Neuronal stem cell (in vitro differentiated cells): ENCODE measurements around the gene HLA-DQA1.
A peak's percentile ranks its signal among the peaks of the same experiment; 100 is the strongest.

Experiments
- DNase-seq: peaks from one replicate; pipeline ENCODE4 v3.0.0-alpha.2; 2013; ENCODE audit warnings: low spot score
- H2AFZ ChIP-seq: one replicate; pipeline ENCODE4 v1.6.1; 2013; ENCODE audit warnings: mild to moderate bottlenecking, low read length, inconsistent platforms
- H2AK5ac ChIP-seq: 2 replicates; pipeline ENCODE4 v1.6.1; 2013; ENCODE audit warnings: low read depth, mild to moderate bottlenecking, inconsistent platforms, low read length, moderate library complexity, mixed read lengths
- H2BK120ac ChIP-seq: 2 replicates; pipeline ENCODE4 v1.6.1; 2013; ENCODE audit warnings: low read depth, mild to moderate bottlenecking, inconsistent platforms, low read length, moderate library complexity, mixed read lengths
- H2BK12ac ChIP-seq: one replicate; pipeline ENCODE4 v1.6.1; 2013; ENCODE audit warnings: low read length, inconsistent platforms
- H2BK15ac ChIP-seq: 2 replicates; pipeline ENCODE4 v1.6.1; 2013; ENCODE audit warnings: mild to moderate bottlenecking, low read length, inconsistent platforms, mixed read lengths
- H2BK5ac ChIP-seq: one replicate; pipeline ENCODE4 v1.6.1; 2013; ENCODE audit warnings: inconsistent platforms, mild to moderate bottlenecking, low read length, moderate library complexity
- H3K14ac ChIP-seq: one replicate; pipeline ENCODE4 v1.6.1; 2013; ENCODE audit warnings: low read length, inconsistent platforms
- H3K18ac ChIP-seq: 2 replicates; pipeline ENCODE4 v1.6.1; 2013; ENCODE audit warnings: low read length, inconsistent platforms
- H3K23ac ChIP-seq: 2 replicates; pipeline ENCODE4 v1.6.1; 2013; ENCODE audit warnings: low read depth, mild to moderate bottlenecking, mixed read lengths, low read length, inconsistent platforms; ENCODE audit not compliant: poor library complexity
- H3K27ac ChIP-seq: replicated peaks from 3 replicates; pipeline ENCODE4 v1.5.1; 2013; ENCODE audit warnings: low read length, inconsistent platforms
- H3K27me3 ChIP-seq, 3 experiments: 2 replicates each; pipeline ENCODE4 v1.6.1; 2013; ENCODE audit warnings: low read length in 3 of 3, mild to moderate bottlenecking in 2 of 3, inconsistent platforms in 1 of 3, low read depth in 1 of 3, mixed read lengths in 1 of 3, moderate library complexity in 1 of 3; ENCODE audit not compliant: control insufficient read depth in 3 of 3, insufficient read depth in 3 of 3
- H3K36me3 ChIP-seq, 2 donors: replicated peaks in 1 of 2; 2 replicates each; pipeline ENCODE4 v1.6.1; 2013; ENCODE audit warnings: low read length in 2 of 2; ENCODE audit not compliant: control insufficient read depth in 2 of 2, insufficient read depth in 2 of 2
- H3K4ac ChIP-seq: 2 replicates; pipeline ENCODE4 v1.6.1; 2013; ENCODE audit warnings: inconsistent platforms, mild to moderate bottlenecking, low read length, moderate library complexity
- H3K4me1 ChIP-seq, 2 donors: 1 replicate in 1 of 2; 2 replicates in 1 of 2; pipeline ENCODE4 v1.6.1; 2013; ENCODE audit warnings: low read length in 2 of 2, low read depth in 1 of 2; ENCODE audit not compliant: control insufficient read depth in 2 of 2, insufficient read depth in 1 of 2
- H3K4me2 ChIP-seq: one replicate; pipeline ENCODE4 v1.6.1; 2013; ENCODE audit warnings: mild to moderate bottlenecking, low read length, inconsistent platforms; ENCODE audit not compliant: insufficient read depth, poor library complexity, severe bottlenecking
- H3K4me3 ChIP-seq, 2 donors: 2 replicates each; pipeline ENCODE4 v1.5.1; 2013; ENCODE audit warnings: low read length in 2 of 2, mild to moderate bottlenecking in 2 of 2, inconsistent platforms in 1 of 2, moderate library complexity in 1 of 2
- H3K79me1 ChIP-seq: one replicate; pipeline ENCODE4 v1.6.1; 2013; ENCODE audit warnings: low read depth, mild to moderate bottlenecking, inconsistent platforms, low read length, moderate library complexity
- H3K9ac ChIP-seq: one replicate; pipeline ENCODE4 v1.6.1; 2013; ENCODE audit warnings: mild to moderate bottlenecking, low read depth, low read length, inconsistent platforms; ENCODE audit not compliant: poor library complexity
- H3K9me3 ChIP-seq, 2 donors: replicated peaks in 1 of 2; 2 replicates each; pipeline versions ENCODE3 to v1.6.1; 2013; ENCODE audit warnings: low read length in 2 of 2, mild to moderate bottlenecking in 2 of 2, inconsistent platforms in 1 of 2, low read depth in 1 of 2, mixed read lengths in 1 of 2, moderate library complexity in 1 of 2; ENCODE audit not compliant: control insufficient read depth in 2 of 2, insufficient read depth in 1 of 2
- H4K8ac ChIP-seq: one replicate; pipeline ENCODE4 v1.6.1; 2013; ENCODE audit warnings: low read depth, mild to moderate bottlenecking, inconsistent platforms, low read length, moderate library complexity
- H4K91ac ChIP-seq: one replicate; pipeline ENCODE4 v1.6.1; 2013; ENCODE audit warnings: low read length, low read depth, mild to moderate bottlenecking, inconsistent platforms; ENCODE audit not compliant: poor library complexity
- WGBS, 2 donors: extraction: QIAGEN DNeasy Blood & Tissue Kit; methylation state at CpG; one replicate each; pipeline ENCODE4 v1.1.7; 2013; ENCODE audit warnings: missing lambda C conversion rate in 2 of 2, mixed read lengths in 1 of 2; ENCODE audit not compliant: insufficient read length in 2 of 2, insufficient replicate concordance in 1 of 2; ENCODE audit errors: extremely low coverage in 2 of 2; 5-methylcytosine and 5-hydroxymethylcytosine counted together

Gene HLA-DQA1

DNA sequence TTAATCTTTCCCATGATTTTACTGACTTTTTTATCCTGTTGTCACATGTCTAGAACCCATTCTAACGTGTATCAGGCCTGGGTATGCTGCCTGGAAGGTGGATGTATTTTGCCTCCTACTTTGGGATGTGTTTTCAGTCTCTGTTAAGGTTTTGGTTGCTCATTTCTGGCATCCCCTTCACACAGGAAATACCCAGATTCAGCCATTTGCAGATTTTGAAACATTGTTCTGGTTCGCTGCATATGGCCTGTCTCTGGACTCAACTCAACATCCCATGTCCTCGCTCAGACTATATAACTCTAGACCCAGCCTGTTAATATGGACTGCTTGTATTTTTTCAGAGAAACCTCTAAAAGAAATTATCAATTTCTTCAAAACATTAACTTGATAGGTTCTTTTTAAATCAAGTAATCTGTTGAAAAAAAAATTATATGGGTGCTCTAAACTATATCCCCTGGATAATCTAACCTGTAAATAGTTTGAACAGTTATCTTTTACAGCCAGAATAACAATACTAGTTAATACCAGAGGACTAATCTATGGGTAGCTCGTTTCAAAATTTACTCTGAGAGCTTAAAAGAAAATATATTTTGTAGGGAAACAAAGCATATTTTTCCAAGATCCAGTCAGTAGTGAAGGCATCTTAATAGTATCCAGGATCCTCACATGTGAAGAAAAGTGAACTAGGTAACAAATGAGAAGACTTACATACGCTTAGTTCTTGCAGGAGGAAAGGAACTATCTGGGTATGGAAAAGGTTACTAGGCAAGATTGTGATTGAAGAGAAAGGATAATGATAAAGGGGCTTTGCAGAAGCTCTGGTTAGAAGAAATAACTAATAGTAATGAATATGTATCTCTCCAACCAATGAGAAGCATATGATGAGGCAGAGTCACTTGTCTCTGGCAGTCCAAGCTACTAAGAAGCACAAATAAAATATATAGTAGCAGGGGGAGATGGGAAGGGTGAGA lies 52.6 kb downstream of the HLA-DQA1 start:
- WGBS, 2 donors = no CpG with 5 or more reads among the region's 5 CpGs

DNA sequence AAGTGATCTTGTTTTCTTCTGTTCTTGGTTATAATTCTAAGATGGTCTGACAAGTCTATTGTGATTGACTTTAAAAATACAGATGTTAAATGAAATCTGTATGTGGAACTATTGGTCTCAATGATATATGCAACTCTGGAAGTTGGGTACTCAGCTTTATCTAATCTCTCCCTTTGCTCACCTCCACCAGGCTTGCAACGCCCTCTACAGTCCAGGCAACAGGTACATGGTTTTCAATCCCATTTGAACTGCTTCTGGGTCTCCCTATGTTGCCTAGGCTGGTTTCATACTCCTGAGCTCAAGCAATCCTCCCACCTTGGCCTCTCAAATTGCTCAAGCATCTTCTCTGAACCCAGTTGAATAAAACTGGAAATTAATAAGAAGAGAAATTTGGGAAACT lies 54.8 kb downstream of the HLA-DQA1 start:
- H3K9me3 ChIP-seq = no peaks in the 10 kb centered on the region
- H3K4me3 ChIP-seq = no peak overlapping the region
- no peak overlapping the region for H3K27ac ChIP-seq
- no peak overlapping the region for H3K14ac ChIP-seq
- H3K79me1 ChIP-seq = no peaks in the 10 kb centered on the region
- H3K27me3 ChIP-seq = no peaks in the 10 kb centered on the region
- H2BK5ac ChIP-seq = no peak overlapping the region
- H3K4me1 ChIP-seq = no peaks in the 10 kb centered on the region
- no peak overlapping the region for H2AFZ ChIP-seq
- H3K18ac ChIP-seq = no peak overlapping the region
- H2BK12ac ChIP-seq = no peak overlapping the region
- H2AK5ac ChIP-seq = no peak overlapping the region
- no peak overlapping the region for H3K9ac ChIP-seq
- no peaks in the 10 kb centered on the region for H3K36me3 ChIP-seq
- no peak overlapping the region for H2BK15ac ChIP-seq
- no CpG with 5 or more reads among the region's 1 CpG for WGBS, 2 donors
- no peak overlapping the region for H4K8ac ChIP-seq
- DNase-seq = peak; percentile 26
- H4K91ac ChIP-seq = no peak overlapping the region
- H2BK120ac ChIP-seq = no peak overlapping the region
- no peak overlapping the region for H3K23ac ChIP-seq
- no peak overlapping the region for H3K4ac ChIP-seq
- no peak overlapping the region for H3K4me2 ChIP-seq

More for the DNA sequence above, 52.6 kb downstream of the HLA-DQA1 start:
- Histone ChIP-seq H2BK5ac (no peak overlapping the region), H3K9me3 (no peaks in the 10 kb centered on the region), H3K9ac (no peak overlapping the region), H4K8ac (no peak overlapping the region), H3K79me1 (no peaks in the 10 kb centered on the region), H3K4me3 (no peak overlapping the region), H3K4me1 (no peaks in the 10 kb centered on the region), H4K91ac (no peak overlapping the region), H3K23ac (no peak overlapping the region), H2AK5ac (no peak overlapping the region), H2BK120ac (no peak overlapping the region), H3K4ac (no peak overlapping the region), H3K14ac (no peak overlapping the region), H3K4me2 (no peak overlapping the region), H2BK15ac (no peak overlapping the region), H3K27me3 (no peaks in the 10 kb centered on the region), H3K36me3 (no peaks in the 10 kb centered on the region), H3K18ac (no peak overlapping the region), H2BK12ac (no peak overlapping the region), H3K27ac (no peak overlapping the region), H2AFZ (no peak overlapping the region)
- DNase-seq = no peak
